MM.1S (cell line): Measurements from ENCODE around the gene APH1B.

ENCODE experiments used
- DNase-seq: peaks from one replicate; pipeline ENCODE4 v3.0.0-alpha.2; 2015
- H2AFZ ChIP-seq: fragments of 300-600 bp; sonication (generic); 2 replicates; pipeline ENCODE4 v1.6.0; 2016; ENCODE audit warnings: antibody characterized with exemption, low read length
- H3F3A ChIP-seq: fragments of 300-600 bp; sonication (generic); 2 replicates; pipeline ENCODE4 v1.6.1; 2016; ENCODE audit warnings: mild to moderate bottlenecking, antibody characterized with exemption, low read length, moderate library complexity, mixed read lengths; ENCODE audit not compliant: insufficient read depth
- H3K27ac ChIP-seq: fragments of 300-600 bp; sonication (generic); 2 replicates; pipeline ENCODE4 v1.5.1; 2016; ENCODE audit warnings: mild to moderate bottlenecking, low read length
- H3K27me3 ChIP-seq: fragments of 300-600 bp; sonication (generic); replicated peaks from 2 replicates; pipeline ENCODE4 v1.6.0; 2016; ENCODE audit warnings: low read length; ENCODE audit not compliant: insufficient read depth
- H3K36me3 ChIP-seq: fragments of 300-600 bp; sonication (generic); replicated peaks from 2 replicates; pipeline ENCODE4 v1.6.1; 2016; ENCODE audit warnings: mild to moderate bottlenecking, low read length, mixed read lengths; ENCODE audit not compliant: insufficient read depth
- H3K4me1 ChIP-seq: fragments of 300-600 bp; sonication (generic); 2 replicates; pipeline ENCODE4 v1.6.1; 2016; ENCODE audit warnings: low read length, mixed read lengths
- H3K4me2 ChIP-seq: fragments of 300-600 bp; sonication (generic); 2 replicates; pipeline ENCODE4 v1.6.0; 2016; ENCODE audit warnings: low read depth, low read length
- H3K4me3 ChIP-seq: fragments of 300-600 bp; sonication (generic); 2 replicates; pipeline ENCODE4 v1.5.1; 2016; ENCODE audit warnings: low read length, mixed read lengths
- H3K79me2 ChIP-seq: fragments of 300-600 bp; sonication (generic); 2 replicates; pipeline ENCODE4 v1.6.1; 2016; ENCODE audit warnings: mixed run types, low read length, mixed read lengths
- H3K9ac ChIP-seq: fragments of 300-600 bp; sonication (generic); 2 replicates; pipeline ENCODE4 v1.6.1; 2016; ENCODE audit warnings: low read length, mixed read lengths
- H3K9me2 ChIP-seq: fragments of 300-600 bp; sonication (generic); replicated peaks from 2 replicates; pipeline ENCODE4 v1.6.1; 2016; ENCODE audit warnings: mild to moderate bottlenecking, low read length, mixed read lengths; ENCODE audit not compliant: insufficient read depth
- H3K9me3 ChIP-seq: fragments of 300-600 bp; sonication (generic); replicated peaks from 2 replicates; pipeline ENCODE4 v1.6.1; 2016; ENCODE audit warnings: mild to moderate bottlenecking, low read length, mixed read lengths; ENCODE audit not compliant: insufficient read depth
- H4K20me1 ChIP-seq: fragments of 300-600 bp; sonication (generic); 2 replicates; pipeline ENCODE4 v1.6.1; 2016; ENCODE audit warnings: mild to moderate bottlenecking, low read length, moderate library complexity, mixed read lengths; ENCODE audit not compliant: insufficient read depth
- EZH2 ChIP-seq: fragments of 300-600 bp; sonication (generic); optimal IDR thresholded peaks from 2 replicates; pipeline ENCODE3; 2017; ENCODE audit warnings: low read depth, mild to moderate bottlenecking, antibody characterized with exemption, low read length, mixed read lengths
- EZH2phosphoT487 ChIP-seq: fragments of 300-600 bp; sonication (generic); IDR thresholded peaks from 2 replicates; pipeline ENCODE4 v1.6.1; 2018; ENCODE audit warnings: antibody characterized with exemption, low read length
- TF ChIP-seq, protein P1 (sequence below): fragments of 300-600 bp; sonication (generic); IDR thresholded peaks from 2 replicates; pipeline ENCODE4 v1.5.1; 2016; ENCODE audit warnings: antibody characterized with exemption, low read length, mixed read lengths

The APH1B gene

DNA sequence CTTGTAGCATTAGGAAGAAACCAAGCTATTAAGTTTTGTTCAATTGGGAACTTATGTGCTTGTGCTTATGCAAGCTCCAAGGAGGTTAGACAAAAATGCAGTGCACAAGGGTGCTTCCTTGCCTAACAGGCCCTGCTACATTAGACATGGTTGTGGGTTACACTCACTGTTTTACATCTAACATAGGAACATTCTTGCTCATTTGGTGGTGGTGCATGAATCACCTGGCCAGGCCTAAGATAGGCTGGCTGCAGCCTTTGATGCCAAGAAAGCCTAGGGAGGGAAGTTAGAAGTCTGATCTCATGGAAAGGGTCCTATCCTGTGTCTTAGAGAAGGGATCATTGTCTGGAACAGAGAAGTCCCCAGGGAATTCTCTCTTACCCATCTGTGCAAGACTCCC is 60.8 kb downstream of the APH1B start:
- Histone ChIP-seq H3K27ac (no peak overlapping the region), H3K4me3 (no peak overlapping the region), H3K9me2 (no peaks in the 10 kb centered on the region), H3K4me2 (no peak overlapping the region), H3K4me1 (no peaks in the 10 kb centered on the region), H3K9me3 (no peaks in the 10 kb centered on the region), H2AFZ (no peak overlapping the region), H3K9ac (no peak overlapping the region), H3K27me3 (no peaks in the 10 kb centered on the region), H3F3A (no peaks in the 10 kb centered on the region), H4K20me1 (no peaks in the 10 kb centered on the region), H3K79me2 (no peaks in the 10 kb centered on the region), H3K36me3 (no peaks in the 10 kb centered on the region)
- TF ChIP-seq EZH2phosphoT487 (no peak), EZH2 (no peak)
- TF ChIP-seq, protein P1, sequence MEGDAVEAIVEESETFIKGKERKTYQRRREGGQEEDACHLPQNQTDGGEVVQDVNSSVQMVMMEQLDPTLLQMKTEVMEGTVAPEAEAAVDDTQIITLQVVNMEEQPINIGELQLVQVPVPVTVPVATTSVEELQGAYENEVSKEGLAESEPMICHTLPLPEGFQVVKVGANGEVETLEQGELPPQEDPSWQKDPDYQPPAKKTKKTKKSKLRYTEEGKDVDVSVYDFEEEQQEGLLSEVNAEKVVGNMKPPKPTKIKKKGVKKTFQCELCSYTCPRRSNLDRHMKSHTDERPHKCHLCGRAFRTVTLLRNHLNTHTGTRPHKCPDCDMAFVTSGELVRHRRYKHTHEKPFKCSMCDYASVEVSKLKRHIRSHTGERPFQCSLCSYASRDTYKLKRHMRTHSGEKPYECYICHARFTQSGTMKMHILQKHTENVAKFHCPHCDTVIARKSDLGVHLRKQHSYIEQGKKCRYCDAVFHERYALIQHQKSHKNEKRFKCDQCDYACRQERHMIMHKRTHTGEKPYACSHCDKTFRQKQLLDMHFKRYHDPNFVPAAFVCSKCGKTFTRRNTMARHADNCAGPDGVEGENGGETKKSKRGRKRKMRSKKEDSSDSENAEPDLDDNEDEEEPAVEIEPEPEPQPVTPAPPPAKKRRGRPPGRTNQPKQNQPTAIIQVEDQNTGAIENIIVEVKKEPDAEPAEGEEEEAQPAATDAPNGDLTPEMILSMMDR: no peak
- DNase-seq: no peak

GRCh38 chr15:63339006-63339766 is 61.8 kb downstream of the APH1B start:
- DNase-seq: no peak
- Histone ChIP-seq H3K4me1 (no peaks in the 10 kb centered on the region), H3K9me3 (no peaks in the 10 kb centered on the region)

GRCh38 chr15:63339836-63340235 is 62.4 kb downstream of the APH1B start:
- Histone ChIP-seq H3K79me2 (no peaks in the 10 kb centered on the region), H3K36me3 (no peaks in the 10 kb centered on the region), H2AFZ (no peak overlapping the region), H4K20me1 (no peaks in the 10 kb centered on the region), H3K27me3 (no peaks in the 10 kb centered on the region), H3K9me2 (no peaks in the 10 kb centered on the region), H3K27ac (no peak overlapping the region), H3K4me1 (no peaks in the 10 kb centered on the region), H3K9ac (no peak overlapping the region), H3K4me2 (no peak overlapping the region), H3K4me3 (no peak overlapping the region), H3F3A (no peaks in the 10 kb centered on the region), H3K9me3 (no peaks in the 10 kb centered on the region)
- TF ChIP-seq EZH2 (no peak), EZH2phosphoT487 (no peak)
- TF ChIP-seq, protein P1: no peak
- DNase-seq: no peak

More at GRCh38 chr15:63339006-63339766, 61.8 kb downstream of the APH1B start:
- H3K4me2 ChIP-seq: no peak overlapping the region
- H3F3A ChIP-seq: no peaks in the 10 kb centered on the region
- no peak overlapping the region for H2AFZ ChIP-seq
- no peaks in the 10 kb centered on the region for H3K9me2 ChIP-seq
- no peaks in the 10 kb centered on the region for H4K20me1 ChIP-seq
- no peak overlapping the region for H3K4me3 ChIP-seq
- no peaks in the 10 kb centered on the region for H3K36me3 ChIP-seq
- H3K27me3 ChIP-seq: no peaks in the 10 kb centered on the region
- TF ChIP-seq EZH2phosphoT487: no peak
- TF ChIP-seq EZH2: no peak
- TF ChIP-seq, protein P1: no peak
- H3K9ac ChIP-seq: no peak overlapping the region
- no peaks in the 10 kb centered on the region for H3K79me2 ChIP-seq
- H3K27ac ChIP-seq: no peak overlapping the region
